Kidney (tissue), 14 donors: Measurements from ENCODE around the gene IQSEC1. TPM values are rescaled to one million over a fixed set of nuclear protein-coding genes. Genes with fewer than 3 reads are reported as not detected.

Experiments
- DNase-seq, 5 donors: peaks; one replicate each; pipeline ENCODE4 v3.0.0-alpha.2; 2013 to 2020
- FAIRE-seq: peaks from 2 replicates; lab custom pipeline; 2012; peaks lifted over from hg19 to GRCh38; lab: Jason Lieb, UNC
- H3K27ac ChIP-seq, 2 donors: one replicate each; pipeline ENCODE4 v1.7.0; 2013; ENCODE audit warnings: low read depth in 2 of 2, low read length in 2 of 2, inconsistent platforms in 1 of 2
- H3K27me3 ChIP-seq: one replicate; pipeline ENCODE4 v1.7.1; 2013; ENCODE audit warnings: low read length, inconsistent platforms; ENCODE audit not compliant: control insufficient read depth, insufficient read depth
- H3K36me3 ChIP-seq, 3 donors: one replicate each; pipeline versions ENCODE4 v1.7.0 to v1.7.1; 2013; ENCODE audit warnings: low read length in 3 of 3, control low read depth in 1 of 3, inconsistent platforms in 1 of 3; ENCODE audit not compliant: insufficient read depth in 3 of 3, control insufficient read depth in 2 of 3
- H3K4me1 ChIP-seq, 3 donors: one replicate each; pipeline versions ENCODE4 v1.7.0 to v1.7.1; 2013; ENCODE audit warnings: low read length in 3 of 3, inconsistent platforms in 1 of 3, low read depth in 1 of 3; ENCODE audit not compliant: control insufficient read depth in 2 of 3, insufficient read depth in 2 of 3
- H3K4me3 ChIP-seq, 3 donors: one replicate each; pipeline versions ENCODE4 v1.7.0 to v1.8.1; 2013; ENCODE audit warnings: low read length in 3 of 3, control low read depth in 1 of 3, inconsistent platforms in 1 of 3
- H3K9ac ChIP-seq, 3 donors: one replicate each; pipeline versions ENCODE4 v1.7.0 to v1.7.1; 2013; ENCODE audit warnings: low read length in 3 of 3, control low read depth in 1 of 3, inconsistent platforms in 1 of 3
- H3K9me3 ChIP-seq, 3 donors: one replicate each; pipeline versions ENCODE4 v1.7.0 to v1.7.1; 2013; ENCODE audit warnings: low read length in 3 of 3, control low read depth in 1 of 3, inconsistent platforms in 1 of 3; ENCODE audit not compliant: control insufficient read depth in 2 of 3, insufficient read depth in 1 of 3
- CTCF ChIP-seq: IDR thresholded peaks from 3 replicates; pipeline ENCODE4 v1.5.1; 2012; ENCODE audit warnings: mild to moderate bottlenecking, moderate library complexity, borderline replicate concordance; ENCODE audit not compliant: insufficient read depth; ENCODE audit errors: extremely low read depth
- intact Hi-C: fragments of 100-400 bp; cut with DNase I; formaldehyde crosslinking; loops from one replicate; pipeline ENCODE4 v1.11.1; 2022
- polyA plus RNA-seq: library from polyadenylated mRNA; stranded (reverse); fragments of 350-450 nt; fragmentation: Illumina TruSeq; extraction: RNeasy Lipid Tissue Mini Kit (QIAGEN cat#74804); gene quantifications from one replicate; pipeline ENCODE4 v1.2.3, GENCODE V29; 2014; ENCODE audit warnings: low read depth, low replicate concordance; ENCODE audit not compliant: insufficient read depth
- total RNA-seq: library from RNA; stranded (reverse); fragmentation: NEBNext Ultra II Directional; extraction: Animal tissue kit (Norgen Biotek cat#: 25700); gene quantifications from one replicate; pipeline ENCODE4 v1.2.1, GENCODE V29; 2021
- donor health status: control.
- donor health status: control.
- donor health status: control.
- donor health status: control.
- donor health status: control.
- donor health status: DM: yes; HTN: yes; CAD: no.
- donor health status: Normal renal cell carcinoma (clear cell type).

Gene IQSEC1
- total and polyA plus RNA-seq, 2 donors from 2014 or later = 15.1 to 45.7 TPM

DNA sequence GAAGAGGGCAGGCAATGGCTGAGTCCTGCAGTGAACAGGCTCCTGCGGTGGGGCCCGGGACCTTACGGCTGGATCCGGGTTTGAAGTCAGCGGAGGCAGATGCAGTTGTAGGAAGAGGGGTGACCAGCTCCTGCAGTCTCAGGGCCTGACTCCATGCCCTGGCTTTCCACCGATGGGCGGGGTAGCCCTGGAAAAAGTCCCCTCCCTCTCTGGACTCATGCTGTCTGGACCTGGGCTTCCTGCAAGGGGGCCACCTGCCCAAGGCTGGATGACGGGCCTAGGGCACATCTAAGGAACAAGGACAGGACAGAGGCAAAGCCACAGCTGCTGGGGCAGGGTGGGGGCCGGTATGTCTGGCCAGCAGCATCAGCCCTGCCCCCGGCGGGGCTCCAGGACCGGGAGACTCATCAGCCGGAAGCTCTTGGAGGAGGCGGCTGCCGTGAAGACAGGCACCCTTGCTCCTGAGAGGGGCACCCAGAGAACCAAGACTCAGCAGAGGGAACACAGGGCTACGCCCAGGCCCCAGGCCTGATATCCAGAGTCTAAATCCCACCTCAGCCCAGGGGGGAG, 12.8 kb downstream of the IQSEC1 start:
- no peak for FAIRE-seq
- Histone ChIP-seq H3K4me3 (no peak overlapping the region), H3K4me1 (no peaks in the 10 kb centered on the region), H3K36me3 (no peaks in the 10 kb centered on the region), H3K27ac (no peak overlapping the region), H3K27me3 (no peaks in the 10 kb centered on the region), H3K9ac (no peak overlapping the region), H3K9me3 (no peaks in the 10 kb centered on the region)
- no peak for TF ChIP-seq CTCF
- intact Hi-C loops = no loop called here
- DNase-seq = no peak

DNA sequence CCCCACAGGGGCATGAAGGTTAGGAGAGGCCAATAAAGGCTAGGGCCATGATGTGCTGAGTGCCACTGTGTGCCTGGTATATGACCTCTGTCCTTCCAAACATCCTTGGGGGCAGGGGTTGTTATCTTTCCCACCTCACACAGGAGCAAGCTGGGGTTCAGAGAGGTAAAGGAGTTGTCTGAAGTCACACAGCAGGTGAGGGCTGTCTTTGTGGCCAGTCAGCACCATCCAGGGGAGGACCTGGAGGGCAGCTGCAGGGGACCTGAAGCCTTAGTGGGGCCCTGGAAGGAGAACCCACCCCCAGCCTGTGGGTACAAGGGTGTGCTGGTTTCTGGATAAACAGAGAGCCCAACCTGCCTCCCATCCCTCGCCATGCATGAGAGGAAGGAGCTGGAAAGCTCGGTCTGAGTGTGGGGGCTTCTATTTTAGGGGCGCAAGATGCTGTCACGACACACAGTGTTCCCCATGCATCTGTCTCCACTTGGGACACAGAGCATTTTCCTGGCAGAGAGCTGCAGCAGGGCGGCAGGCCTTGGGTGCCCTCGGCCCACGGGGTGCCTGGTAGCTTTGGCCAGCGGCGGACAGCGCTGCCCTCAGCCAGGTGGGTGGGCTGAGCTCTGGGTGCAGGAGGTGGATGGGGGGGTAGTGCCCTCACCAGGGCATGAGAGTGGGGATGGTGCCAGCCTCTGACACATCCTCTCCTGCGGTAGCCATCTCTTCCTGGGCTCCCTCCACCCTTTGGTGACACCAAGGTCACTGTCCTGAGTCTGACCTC, 14.7 kb downstream of the IQSEC1 start:
- FAIRE-seq = no peak
- DNase-seq = no peak
- H3K4me3 ChIP-seq = no peak overlapping the region
- intact Hi-C loops = no loop called here
- H3K27me3 ChIP-seq = no peaks in the 10 kb centered on the region
- no peaks in the 10 kb centered on the region for H3K9me3 ChIP-seq
- no peak overlapping the region for H3K9ac ChIP-seq
- H3K4me1 ChIP-seq = no peaks in the 10 kb centered on the region
- TF ChIP-seq CTCF = no peak
- no peaks in the 10 kb centered on the region for H3K36me3 ChIP-seq
- no peak overlapping the region for H3K27ac ChIP-seq

- no peak overlapping the region for H3K4me3 ChIP-seq
- no peak overlapping the region for H3K9ac ChIP-seq
- no peak for FAIRE-seq
- intact Hi-C loops = no loop called here
- no peaks in the 10 kb centered on the region for H3K4me1 ChIP-seq
- no peaks in the 10 kb centered on the region for H3K36me3 ChIP-seq
- no peak for TF ChIP-seq CTCF
- H3K9me3 ChIP-seq = no peaks in the 10 kb centered on the region
- no peak overlapping the region for H3K27ac ChIP-seq
- no peak for DNase-seq
- H3K27me3 ChIP-seq = no peaks in the 10 kb centered on the region
Observed at GRCh38 chr3:13057282-13058040, 15.8 kb downstream of the IQSEC1 start.
